Umbilical cord (tissue), 2 donors: ENCODE measurements around the gene CARD11. TPM values are rescaled to one million over a fixed set of nuclear protein-coding genes. Genes with fewer than 3 reads are reported as not detected.
"Not testable (repeated sequence)": the region's sequence is repeated elsewhere in the genome, so short reads cannot be mapped to it uniquely, and the experiment has no call there.

Experiments used
- DNase-seq: peaks from one replicate; pipeline ENCODE4 v3.0.0-alpha.2; 2015; ENCODE audit warnings: low spot score
- total RNA-seq: library from RNA; depleted of rRNA; stranded (reverse); fragments of >200 nt; gene quantifications from one replicate; pipeline ENCODE4 v1.2.3, GENCODE V29; 2014; ENCODE audit warnings: low replicate concordance; ENCODE audit not compliant: insufficient read depth

Gene CARD11
- total RNA-seq, 1 donor from 2014 or later: 3.9 TPM

GRCh38 chr7:2926896-2927405 lies 116.7 kb downstream of the CARD11 start:
- no peak for DNase-seq

- DNase-seq: no peak
Measured at GRCh38 chr7:2926120-2926895, 117.4 kb downstream of the CARD11 start.

- no peak for DNase-seq
Measured at GRCh38 chr7:2924866-2925840, 118.5 kb downstream of the CARD11 start.

GRCh38 chr7:2923886-2924574 lies 119.6 kb downstream of the CARD11 start:
- no peak for DNase-seq

GRCh38 chr7:2923291-2923781 lies 120.3 kb downstream of the CARD11 start:
- no peak for DNase-seq

- DNase-seq: no peak
Measured at GRCh38 chr7:2922866-2923265, 120.8 kb downstream of the CARD11 start.

GRCh38 chr7:2922348-2922691 lies 121.3 kb downstream of the CARD11 start:
- DNase-seq: no peak

- DNase-seq: no peak
Measured at GRCh38 chr7:2921653-2922347, 121.9 kb downstream of the CARD11 start.

- DNase-seq: peak; percentile 18
Measured at GRCh38 chr7:2920956-2921652, 122.6 kb downstream of the CARD11 start.

GRCh38 chr7:2920480-2920879 lies 123.2 kb downstream of the CARD11 start:
- DNase-seq: not testable (repeated sequence)

GRCh38 chr7:2920041-2920440 lies 123.6 kb downstream of the CARD11 start:
- no peak for DNase-seq

GRCh38 chr7:2919256-2919655 lies 124.4 kb downstream of the CARD11 start:
- no peak for DNase-seq

- DNase-seq: no peak
Measured at GRCh38 chr7:2918406-2918805, 125.3 kb downstream of the CARD11 start.

GRCh38 chr7:2915023-2915422 lies 128.6 kb downstream of the CARD11 start:
- no peak for DNase-seq

- no peak for DNase-seq
Measured at GRCh38 chr7:2913760-2914387, 129.8 kb downstream of the CARD11 start.

GRCh38 chr7:2912684-2913439 lies 130.8 kb downstream of the CARD11 start:
- no peak for DNase-seq

GRCh38 chr7:2911466-2911865 lies 132.2 kb downstream of the CARD11 start:
- no peak for DNase-seq

- DNase-seq: no peak
Measured at GRCh38 chr7:2909471-2910039, 134.1 kb downstream of the CARD11 start.

GRCh38 chr7:2909043-2909442 lies 134.6 kb downstream of the CARD11 start:
- no peak for DNase-seq
